Left forelimb (tissue), 1 donor: Measurements from ENCODE around the gene KRCC1.
"Not testable (repeated sequence)": the region's sequence is repeated elsewhere in the genome, so short reads cannot be mapped to it uniquely, and the experiment has no call there.

Experiments
- DNase-seq: peaks from one replicate; pipeline ENCODE4 v3.0.0-alpha.2; 2018; ENCODE audit warnings: low spot score

KRCC1 gene

DNA sequence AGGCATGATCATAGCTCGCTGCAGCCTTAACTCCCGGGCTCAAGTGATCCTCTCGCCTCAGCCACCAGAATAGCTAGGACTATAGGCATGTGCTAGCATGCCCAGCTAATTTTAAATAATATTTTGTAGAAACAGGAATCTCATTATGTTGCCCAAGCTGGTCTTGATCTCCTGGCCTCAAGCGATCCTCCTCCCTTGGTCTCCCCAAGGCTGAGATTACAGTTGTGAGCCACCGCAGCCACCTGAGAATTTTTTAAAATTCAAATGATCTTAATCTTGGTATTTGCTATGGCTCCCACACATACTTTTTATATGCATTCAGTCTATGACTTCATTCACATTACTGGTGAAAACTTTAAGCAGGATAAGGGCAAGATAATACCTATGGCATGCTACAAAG, 13.1 kb downstream of the KRCC1 start:
- DNase-seq = no peak

DNA sequence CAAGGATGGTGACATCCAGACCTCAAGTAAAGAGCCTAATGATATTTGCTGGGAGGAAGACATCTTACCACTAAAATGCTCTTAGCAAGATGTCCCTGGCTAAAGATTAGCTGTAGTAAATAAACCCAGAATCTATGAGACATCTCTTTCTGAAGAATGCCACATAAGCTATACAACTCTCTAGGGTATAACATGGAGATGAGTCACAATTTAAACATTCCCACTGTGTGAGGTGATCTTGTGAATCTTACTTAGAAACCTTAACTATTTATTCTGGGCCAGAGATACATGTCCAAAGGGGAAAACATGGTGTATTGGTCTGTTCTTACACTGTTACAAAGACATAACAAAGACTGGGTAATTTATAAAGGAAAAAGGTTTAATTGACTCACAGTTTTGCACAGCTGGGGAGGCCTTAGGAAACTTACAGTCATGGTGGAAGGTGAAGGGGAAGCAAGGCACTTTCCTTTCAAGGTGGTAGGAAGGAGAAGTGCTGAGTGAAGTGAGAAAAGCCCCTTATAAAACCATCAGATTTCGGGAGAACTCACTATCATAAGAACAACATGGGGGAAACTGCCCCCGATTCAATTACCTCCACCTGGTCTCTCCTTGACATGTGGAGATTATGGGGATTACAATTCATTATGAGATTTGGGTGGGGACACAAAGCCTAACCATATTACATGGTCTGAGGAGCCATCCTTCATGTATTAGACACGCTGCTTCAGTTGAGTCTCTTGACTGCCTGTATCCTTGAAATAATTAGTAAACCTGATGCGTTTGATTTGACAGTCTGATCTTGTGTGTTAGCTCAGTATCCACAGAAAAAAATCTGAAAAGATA, 17.1 kb downstream of the KRCC1 start:
- no peak for DNase-seq

DNA sequence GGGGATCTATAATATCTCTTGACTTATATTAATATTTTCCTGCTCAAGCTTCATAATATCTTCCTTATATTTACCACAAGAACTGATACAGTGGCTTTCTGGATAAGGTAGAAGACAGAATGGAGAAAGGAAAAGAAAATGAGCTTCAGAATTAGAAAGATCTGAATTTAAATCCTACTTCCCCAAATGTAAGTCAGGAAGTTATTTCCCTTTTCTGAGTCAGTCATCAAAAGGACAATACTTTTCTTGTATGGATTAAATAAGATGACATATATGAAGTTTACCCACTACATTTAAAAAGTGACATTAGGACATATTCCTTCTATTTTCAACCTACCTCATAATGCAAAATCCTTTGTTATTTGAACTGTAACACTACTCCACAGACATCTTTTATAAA, 19.0 kb downstream of the KRCC1 start:
- DNase-seq = no peak

DNA sequence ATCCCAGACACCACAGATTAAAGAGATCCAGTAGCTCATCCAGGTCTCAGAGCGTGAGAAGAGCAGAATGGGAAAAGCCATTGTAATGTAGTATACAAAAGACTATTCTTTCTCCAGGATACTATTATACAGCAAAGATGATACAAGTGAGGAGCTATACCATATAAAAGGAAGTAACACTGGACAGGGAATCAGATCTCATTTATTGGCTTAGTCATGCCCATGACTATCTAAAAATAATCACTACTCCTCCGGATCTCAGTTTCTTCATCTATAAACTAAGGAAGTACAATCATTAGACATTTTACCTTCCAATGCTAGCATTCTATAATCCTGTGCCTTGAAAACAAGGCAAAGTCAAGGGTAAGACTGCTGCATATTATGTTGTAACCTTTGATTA, 19.4 kb downstream of the KRCC1 start:
- no peak for DNase-seq

DNA sequence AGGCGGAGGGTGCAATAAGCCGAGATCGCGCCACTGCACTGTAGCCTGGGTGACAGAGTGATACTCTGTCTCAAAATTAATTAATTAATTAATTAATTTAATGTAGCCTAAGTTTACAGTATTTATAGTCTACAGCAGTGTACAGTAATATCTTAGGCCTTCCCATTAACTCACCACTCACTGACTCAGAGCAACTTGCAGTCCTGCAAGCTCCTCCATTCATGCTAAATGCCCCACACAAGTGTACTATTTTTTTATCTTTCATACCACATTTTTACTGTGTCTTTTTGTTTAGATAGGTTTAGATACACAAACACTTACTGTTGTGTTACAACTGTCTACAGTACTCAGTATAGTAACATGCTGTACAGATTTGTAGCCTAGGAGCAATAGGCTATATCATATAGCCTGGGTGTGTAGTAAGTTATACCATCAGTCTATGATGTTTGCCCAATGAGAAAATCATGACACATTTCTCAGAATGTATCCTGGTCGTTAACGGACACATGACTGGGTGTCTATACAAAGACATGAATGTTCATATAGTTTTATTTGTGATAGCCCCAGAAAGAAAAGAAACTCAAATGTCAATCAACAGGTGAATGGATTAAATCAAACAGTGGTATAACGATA, 23.4 kb downstream of the KRCC1 start:
- no peak for DNase-seq

DNA sequence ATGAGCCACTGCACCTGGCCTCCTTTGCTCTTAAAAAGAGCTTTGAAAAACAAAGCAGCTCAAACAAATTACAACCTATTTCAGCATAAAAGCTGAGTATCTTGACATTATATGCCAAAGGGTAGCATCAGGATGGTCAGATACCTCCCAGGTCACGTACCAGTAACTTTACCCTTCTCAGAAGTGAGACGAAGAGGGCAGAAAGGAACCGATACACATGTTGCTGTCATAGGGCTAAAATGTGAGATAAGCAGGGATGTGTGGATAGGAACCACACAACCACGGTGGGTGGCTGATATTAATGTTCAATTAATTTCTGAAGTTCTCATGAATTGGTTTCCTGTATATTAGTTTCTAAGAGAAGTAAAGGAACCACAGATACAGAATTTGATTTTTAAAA, 26.7 kb downstream of the KRCC1 start:
- no peak for DNase-seq

DNA sequence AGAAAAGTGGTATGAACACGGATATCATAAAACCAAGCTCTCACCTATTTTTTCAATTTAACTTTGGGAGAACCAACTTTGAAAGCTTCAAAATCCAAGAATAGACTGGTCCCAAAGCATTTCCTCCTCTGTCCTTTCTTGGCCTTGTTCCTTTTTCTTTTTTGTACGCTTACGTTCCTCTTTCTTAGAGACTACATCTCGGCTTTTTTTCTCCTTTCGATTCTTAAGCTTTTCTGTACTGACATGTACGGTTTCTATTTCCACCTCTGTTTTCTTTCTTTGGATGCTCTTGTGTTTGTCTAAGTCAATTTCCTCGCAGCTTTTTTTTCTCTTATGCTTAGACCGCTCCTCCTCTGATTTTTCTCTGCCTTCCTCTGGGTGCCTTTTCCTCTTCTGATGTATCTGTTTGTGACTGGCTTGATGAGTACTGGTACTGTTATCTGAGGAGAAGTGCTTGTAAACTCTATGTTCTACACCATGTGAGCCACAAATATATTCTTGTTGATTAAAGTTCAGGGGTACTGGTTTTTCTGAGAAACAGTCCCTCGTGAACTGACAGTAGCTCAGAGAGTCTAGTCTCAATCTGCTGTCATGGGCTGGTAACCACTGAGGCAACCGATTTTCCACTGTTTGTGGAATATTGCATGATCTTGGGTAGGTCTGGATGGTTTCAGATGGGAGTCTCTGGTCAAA, 27.7 kb downstream of the KRCC1 start:
- no peak for DNase-seq

DNA sequence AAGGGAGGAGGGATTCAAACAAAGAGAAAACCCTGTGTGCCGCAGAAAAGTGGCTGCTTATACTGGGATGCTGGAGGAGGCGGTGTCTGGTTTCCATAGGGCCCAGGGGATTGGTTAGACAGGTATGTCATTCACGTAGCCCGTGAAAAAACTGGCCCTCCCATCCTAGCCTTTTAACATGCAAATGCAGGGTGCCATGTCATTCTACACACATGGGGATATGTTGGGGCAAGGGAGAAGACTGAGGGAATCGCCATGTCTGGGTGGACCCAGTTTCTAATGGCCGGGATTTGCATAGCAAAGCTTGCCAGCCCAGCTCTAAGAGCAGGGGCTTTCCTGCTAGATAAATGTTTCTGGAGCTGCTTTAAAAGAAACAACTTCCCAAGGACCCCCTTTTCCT, 31.1 kb downstream of the KRCC1 start:
- DNase-seq = no peak

DNA sequence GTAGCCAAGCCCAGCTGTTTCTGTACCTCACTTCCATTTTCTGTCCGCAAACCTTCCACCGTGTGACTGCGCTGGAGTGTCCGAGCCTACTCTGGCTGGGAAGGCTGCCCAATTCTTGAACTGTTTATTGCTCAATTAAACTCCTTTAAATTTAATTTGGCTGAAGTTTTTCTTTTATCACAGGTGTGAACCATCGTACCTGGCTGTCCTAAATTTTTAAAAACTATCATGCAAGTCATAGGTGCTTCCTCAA, 33.0 kb downstream of the KRCC1 start:
- DNase-seq = no peak

DNA sequence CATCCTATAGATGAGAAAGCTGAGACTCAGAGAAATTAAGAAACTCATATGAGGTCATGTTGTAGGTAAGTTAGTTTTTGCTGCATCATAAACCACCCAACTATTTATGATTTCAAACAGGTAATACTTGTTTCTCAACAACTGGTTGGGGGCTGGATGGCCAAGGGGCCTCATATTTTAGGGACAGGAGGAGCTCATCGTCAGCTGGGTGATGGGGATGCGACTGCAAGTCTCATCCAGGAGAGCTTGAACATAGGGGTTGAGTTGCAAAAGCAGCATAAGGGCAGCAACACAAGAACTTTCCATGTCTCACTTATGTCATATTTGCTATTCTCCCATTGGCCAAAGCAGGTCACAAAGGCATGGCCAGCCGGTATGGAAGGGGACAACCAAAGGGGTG, 35.6 kb downstream of the KRCC1 start:
- no peak for DNase-seq

DNA sequence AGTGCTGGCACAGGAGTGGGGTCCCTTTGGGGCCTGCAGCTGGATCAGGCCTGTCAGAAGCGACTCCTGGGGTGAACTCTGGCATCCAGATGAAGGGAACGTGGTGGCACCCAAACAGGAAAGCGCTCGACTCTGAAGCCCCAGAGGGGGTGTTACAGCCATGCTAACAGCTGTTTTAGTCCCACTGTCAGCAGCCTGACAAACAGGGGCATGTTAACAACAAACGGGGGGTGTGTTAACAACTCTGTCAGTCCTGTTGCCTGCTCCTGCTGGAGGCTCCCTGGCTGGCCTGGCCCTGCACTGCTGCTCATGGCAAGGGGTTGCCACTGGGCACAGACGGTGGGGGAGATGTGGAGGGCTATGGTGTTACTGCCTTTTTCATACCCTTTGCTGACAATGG, 36.7 kb downstream of the KRCC1 start:
- no peak for DNase-seq

DNA sequence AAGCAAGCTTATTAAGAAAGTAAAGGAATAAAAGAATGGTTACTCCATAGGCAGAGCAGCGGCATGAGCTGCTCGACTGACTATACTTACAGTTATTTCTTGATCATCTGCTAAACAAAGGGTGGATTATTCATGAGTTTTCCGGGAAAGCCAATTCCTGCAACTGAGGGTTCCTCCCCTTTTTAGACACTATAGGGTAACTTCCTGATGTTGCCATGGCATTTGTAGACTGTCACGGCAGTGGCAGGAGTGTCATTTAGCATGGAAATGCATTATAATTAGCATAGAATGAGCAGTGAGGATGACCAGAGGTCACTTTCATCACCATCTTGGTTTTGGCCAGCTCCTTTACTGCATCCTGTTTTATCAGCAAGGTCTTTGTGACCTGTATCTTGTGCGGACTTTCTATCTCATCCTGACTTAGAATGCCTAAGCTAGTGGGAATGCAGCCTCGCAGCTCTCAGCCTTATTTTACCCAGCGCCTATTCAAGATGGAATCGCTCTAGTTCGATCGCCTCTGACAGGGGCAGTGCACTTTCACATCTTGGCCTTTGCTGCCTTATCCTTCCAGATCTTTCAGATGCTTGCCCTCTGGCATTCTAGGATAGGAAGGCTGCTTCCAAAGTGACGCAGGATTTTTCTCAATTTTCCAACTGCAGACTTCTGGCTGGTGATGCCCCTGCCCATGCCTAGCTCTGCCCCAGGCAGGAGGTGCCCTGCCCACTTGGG, 37.3 kb downstream of the KRCC1 start:
- DNase-seq = not testable (repeated sequence)

DNA sequence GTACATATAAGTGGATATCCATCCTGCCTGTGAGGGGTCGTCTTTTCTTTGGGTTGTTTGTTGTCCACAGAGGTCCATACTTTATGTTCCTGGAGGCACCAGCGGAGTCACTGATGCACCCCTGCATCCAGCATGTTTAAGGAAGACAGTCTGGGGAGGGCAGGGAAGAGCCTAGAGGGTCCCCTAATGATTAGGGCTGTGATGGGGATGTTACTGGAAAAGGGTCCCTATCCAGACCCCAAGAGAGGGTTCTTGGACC, 37.9 kb downstream of the KRCC1 start:
- DNase-seq = not testable (repeated sequence)

DNA sequence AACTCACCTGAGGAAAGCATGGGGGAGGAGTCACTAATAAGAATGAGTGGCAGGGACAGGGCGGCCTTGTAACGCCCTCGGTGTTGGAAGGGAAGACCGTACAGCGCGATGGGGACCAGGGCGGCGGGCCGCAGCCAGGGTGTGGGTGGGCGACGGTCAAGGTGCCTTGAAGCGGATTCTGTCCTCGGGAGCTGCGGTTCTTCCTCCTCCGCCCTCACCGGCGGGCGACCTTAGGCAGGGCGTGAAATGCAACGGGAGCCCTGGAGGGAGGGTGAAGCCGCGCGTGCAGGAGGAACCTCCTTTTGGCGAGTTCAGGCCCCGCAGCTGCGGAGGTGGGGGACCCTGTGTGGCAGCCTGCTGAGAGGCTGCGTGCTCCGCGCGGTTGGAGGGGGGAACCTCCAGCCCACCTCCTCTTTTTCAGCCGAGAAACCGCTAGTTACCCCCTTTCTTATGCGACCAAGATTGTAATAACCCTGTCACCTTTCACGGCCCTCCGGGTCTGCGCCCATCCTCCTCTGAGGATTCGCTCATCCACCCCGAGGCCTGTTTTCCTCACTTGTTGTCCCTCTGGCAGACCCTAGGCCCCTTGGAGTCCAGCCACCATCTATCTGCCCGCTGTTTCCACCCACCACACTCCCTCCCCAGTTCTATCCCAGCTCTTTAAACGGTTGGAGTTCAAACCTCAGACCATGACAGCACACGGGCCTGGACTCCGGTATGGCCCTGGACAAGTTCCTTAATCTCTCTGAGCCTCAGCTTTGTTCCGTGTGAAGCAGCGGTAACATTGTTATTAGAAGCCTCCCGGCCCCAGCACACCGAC, 38.4 kb downstream of the KRCC1 start:
- DNase-seq = no peak

DNA sequence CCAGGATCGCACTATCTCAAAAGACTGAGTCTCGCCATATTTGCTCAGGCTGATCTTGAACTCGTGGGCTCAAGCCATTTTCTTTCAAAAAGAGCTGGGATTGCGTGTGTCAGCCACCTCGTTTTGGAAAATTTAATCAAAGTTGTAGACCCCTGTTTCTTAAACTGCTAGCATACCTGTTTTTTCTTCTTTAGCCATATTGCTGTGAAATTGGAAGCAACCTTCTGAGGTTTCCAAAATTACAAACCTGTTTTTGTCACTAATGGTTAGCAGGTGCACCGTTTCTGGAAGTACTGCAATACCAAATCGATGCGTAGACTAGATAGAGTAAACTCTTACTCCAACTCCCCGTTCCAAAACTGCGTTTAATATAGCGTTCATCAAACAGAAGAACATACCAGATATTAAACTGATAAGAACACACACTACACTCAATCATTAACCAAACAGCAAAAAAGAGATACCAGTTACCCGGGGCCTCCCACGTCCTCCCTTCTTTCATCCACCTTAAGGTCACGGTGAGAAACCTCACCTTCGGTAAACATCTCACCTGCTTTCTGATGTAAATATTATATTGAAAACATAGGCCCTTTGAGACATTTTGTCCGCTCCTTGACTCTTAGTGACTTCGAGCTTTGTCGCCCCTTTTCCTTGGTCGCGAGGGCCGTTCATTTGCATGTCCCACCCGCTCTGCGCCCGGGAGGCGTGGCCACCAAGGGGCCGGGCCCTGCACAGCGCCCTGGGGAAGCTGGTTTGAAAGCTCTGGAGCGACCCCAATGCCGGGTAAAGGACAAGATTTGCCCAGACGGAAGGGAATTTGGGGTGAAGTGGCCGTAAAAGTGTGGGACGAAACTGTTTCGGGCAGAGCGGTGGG, 39.3 kb downstream of the KRCC1 start, which contains the start of gene RNU2-63P:
Gene RNU2-63P, minus strand, starts transcription at position 462 of the 874 bp plus-strand sequence.
- DNase-seq = peak; percentile 80

DNA sequence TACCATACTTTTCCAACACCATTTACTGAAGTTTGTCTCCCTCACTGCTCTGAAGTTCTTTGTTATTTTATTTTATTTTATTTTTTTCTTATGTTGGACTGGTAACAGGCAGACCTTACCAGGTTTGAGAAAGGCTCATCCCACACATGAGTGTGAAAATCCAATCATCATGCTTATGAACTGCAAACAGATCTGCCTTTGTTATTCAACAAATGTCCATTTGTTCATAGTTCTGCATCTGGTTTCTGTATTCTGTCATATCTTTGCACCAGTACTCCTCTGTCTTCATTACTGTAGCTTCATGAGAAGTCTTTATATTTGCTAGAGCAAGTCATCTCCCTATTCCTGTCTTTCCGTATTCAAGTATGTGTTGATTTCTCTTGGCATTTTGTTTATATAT, 44.6 kb downstream of the KRCC1 start:
- DNase-seq = no peak

DNA sequence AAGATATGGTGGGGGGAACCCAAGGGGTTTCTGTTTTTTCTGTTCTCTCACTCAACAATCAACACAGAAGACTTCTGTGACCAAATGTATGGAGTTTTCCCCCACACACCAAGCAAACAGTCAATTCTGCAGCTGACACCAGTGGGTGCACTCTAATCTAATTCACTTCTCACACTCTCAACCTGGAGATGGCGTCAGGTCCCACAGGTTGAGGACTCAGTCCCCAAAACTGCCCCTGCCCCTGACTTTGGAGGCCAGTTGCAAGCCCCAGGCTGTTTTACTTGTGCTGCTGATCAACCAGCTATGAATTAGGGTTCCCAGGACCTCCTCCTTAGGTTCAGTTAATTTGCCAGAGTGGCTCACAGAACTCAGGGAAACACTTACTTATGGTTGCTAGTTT, 45.4 kb downstream of the KRCC1 start:
- DNase-seq = no peak

DNA sequence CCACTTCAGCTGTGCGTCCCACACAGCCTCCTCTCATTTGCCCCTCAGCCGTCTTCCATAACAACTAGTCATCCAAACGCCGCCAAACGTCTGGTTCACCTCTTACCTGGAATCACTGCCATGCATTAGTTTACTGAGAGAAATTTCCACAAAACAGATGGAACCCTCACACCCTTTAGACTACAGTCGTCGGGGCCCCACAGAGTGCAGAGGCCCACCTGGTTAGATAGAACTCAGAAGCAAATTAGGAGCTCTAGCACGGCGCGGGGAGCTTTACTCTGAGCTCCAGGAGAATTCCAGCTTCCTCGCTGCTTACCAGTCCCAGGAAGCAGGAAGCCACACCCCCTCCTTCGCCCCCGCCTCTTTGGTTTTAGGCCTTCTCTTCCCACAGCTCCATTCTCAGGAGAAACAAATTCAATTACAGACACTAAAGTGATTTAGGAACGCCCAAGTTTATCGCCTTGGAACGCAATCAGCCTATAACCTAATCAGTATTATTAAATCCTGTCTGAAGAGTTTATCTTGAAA, 48.6 kb downstream of the KRCC1 start:
- DNase-seq = no peak

DNA sequence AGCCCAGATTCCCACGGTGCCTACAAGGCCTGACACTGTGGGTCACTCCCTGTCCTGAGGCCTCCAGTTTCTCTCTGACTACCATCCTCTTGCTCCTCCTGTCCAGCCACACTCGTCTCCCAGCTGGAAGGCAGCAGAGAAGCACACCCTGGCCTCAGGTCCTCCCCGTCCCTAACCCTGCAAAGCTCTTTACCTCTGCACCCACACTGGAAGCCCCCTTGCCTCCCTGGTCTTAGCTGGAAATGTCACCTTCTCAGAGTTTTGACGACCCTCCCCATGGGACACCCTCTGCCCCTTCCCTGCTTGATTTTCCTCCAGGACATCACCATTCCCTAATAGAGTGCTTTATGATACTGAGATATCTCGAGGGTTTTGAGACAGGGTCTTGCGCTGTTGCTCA, 49.8 kb downstream of the KRCC1 start:
- DNase-seq = no peak

DNA sequence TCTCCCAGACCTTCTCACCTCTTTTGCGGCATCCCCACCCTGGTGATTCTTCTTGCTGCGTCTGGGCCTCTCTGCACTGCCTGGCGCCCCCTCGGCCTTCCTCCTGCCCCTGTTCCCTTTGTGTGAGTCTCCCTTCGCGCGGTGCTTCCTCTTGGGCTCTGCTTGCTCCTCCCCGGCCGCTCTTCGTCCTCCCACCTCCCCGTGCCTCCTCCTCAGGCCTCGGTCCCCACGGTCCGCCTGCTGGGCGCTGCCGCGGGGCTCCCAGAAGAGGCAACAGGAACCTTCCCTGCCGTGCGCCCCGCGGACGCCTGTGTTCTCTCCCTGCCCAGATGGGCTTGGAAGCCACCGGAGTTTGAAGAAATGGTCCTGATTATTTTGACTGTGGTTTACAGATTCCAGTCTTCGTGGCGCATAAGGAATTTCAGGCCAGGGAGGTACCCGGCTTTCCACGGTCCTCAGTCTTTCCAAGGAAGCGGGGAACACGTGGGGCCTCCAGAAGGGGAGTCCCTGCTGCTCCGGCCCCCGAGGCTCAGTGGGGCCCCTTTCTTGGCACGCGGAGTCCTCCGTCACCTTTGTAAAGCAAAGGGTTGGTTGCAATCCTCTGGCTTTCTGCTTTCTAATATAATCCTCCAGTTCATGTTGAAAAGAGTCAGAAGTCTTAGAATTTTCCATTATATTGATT, 52.4 kb downstream of the KRCC1 start:
- no peak for DNase-seq
